DND-41 (cell line): Measurements from ENCODE around the gene VCAM1.

Source experiments
- ATAC-seq: fragments of 200-7000 bp; cut with Tn5 transposase; 3 replicates; pipeline ENCODE4 v1.9.1; 2021; ENCODE audit warnings: low read depth; ENCODE audit not compliant: insufficient read depth
- DNase-seq: peaks from one replicate; pipeline ENCODE4 v3.0.0-alpha.2; 2020
- H2AFZ ChIP-seq: 2 replicates; pipeline ENCODE4 v1.6.0; 2012; ENCODE audit warnings: low read depth, low read length
- H3K27ac ChIP-seq: 2 replicates; pipeline ENCODE4 v1.5.1; 2012; ENCODE audit warnings: low read length, inconsistent platforms
- H3K27me3 ChIP-seq: fragments of 200-600 bp; sonication (generic); 2 replicates; pipeline ENCODE4 v1.6.0; 2012; ENCODE audit warnings: low read length, mild to moderate bottlenecking, inconsistent platforms; ENCODE audit not compliant: insufficient read depth, poor library complexity
- H3K36me3 ChIP-seq: 2 replicates; pipeline ENCODE4 v1.5.1; 2012; ENCODE audit warnings: low read length, inconsistent platforms; ENCODE audit not compliant: insufficient read depth
- H3K4me1 ChIP-seq: 2 replicates; pipeline ENCODE4 v1.5.1; 2012; ENCODE audit warnings: mild to moderate bottlenecking, low read length; ENCODE audit not compliant: insufficient read depth
- H3K4me2 ChIP-seq: 2 replicates; pipeline ENCODE4 v1.6.0; 2012; ENCODE audit warnings: mild to moderate bottlenecking, moderate library complexity, low read length, inconsistent platforms; ENCODE audit not compliant: insufficient read depth
- H3K4me3 ChIP-seq, 2 experiments: fragments of 200-600 bp in 1 of 2; shearing (Covaris generic) in 1 of 2; 2 replicates each; pipeline ENCODE4 v1.5.1; 2012 to 2016; ENCODE audit warnings: inconsistent platforms in 2 of 2, low read length in 2 of 2, mild to moderate bottlenecking in 2 of 2, low read depth in 1 of 2, moderate library complexity in 1 of 2
- H3K79me2 ChIP-seq: 2 replicates; pipeline ENCODE4 v1.6.0; 2012; ENCODE audit warnings: low read length, inconsistent platforms; ENCODE audit not compliant: insufficient read depth
- H3K9ac ChIP-seq: 2 replicates; pipeline ENCODE4 v1.6.0; 2012; ENCODE audit warnings: low read depth, mild to moderate bottlenecking, inconsistent platforms, low read length, moderate library complexity
- H3K9me3 ChIP-seq: 2 replicates; pipeline ENCODE4 v1.5.1; 2012; ENCODE audit warnings: low read length, moderate library complexity, mild to moderate bottlenecking, inconsistent platforms; ENCODE audit not compliant: insufficient read depth, severe bottlenecking
- H4K20me1 ChIP-seq: 2 replicates; pipeline ENCODE4 v1.6.0; 2012; ENCODE audit warnings: low read length; ENCODE audit not compliant: insufficient read depth
- EZH2 ChIP-seq: IDR thresholded peaks from 3 replicates; pipeline ENCODE4 v1.6.1; 2012; ENCODE audit warnings: borderline replicate concordance, low read depth, mild to moderate bottlenecking, moderate library complexity, low read length, inconsistent platforms; ENCODE audit not compliant: severe bottlenecking
- TF ChIP-seq, protein P1 (sequence below): IDR thresholded peaks from 2 replicates; pipeline ENCODE4 v1.5.1; 2012; ENCODE audit warnings: borderline replicate concordance, low read length, moderate library complexity, mild to moderate bottlenecking; ENCODE audit not compliant: poor library complexity, severe bottlenecking; ENCODE audit errors: extremely low read depth

Gene VCAM1

DNA sequence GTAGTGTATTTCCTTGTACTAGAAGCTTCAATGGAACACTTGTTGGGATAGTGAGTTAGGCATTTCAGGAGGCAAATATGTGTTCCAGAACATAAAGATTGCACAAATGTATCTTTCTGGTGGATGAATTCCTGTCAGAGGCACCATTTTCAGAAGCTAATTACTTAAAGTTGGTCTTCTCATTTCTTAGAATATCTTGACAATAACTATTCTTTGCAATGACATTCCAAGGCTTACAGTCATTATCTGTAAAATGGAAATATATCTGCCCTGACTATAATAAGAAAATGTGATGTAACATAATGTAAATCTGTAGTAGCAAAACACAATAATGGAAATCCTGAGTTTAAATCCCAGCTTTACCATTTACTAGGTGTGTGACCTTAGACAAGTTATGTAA lies 2.7 kb downstream of the VCAM1 start:
- Histone ChIP-seq H3K4me2 (no peak overlapping the region), H3K79me2 (no peaks in the 10 kb centered on the region), H2AFZ (no peak overlapping the region), H3K27ac (no peak overlapping the region), H3K9ac (no peak overlapping the region), H3K4me3 (no peak overlapping the region), H3K4me1 (no peaks in the 10 kb centered on the region), H3K27me3 (no peaks in the 10 kb centered on the region), H4K20me1 (no peaks in the 10 kb centered on the region), H3K36me3 (no peaks in the 10 kb centered on the region), H3K9me3 (no peaks in the 10 kb centered on the region)
- no peak for ATAC-seq
- DNase-seq, result no peak
- TF ChIP-seq, protein P1, sequence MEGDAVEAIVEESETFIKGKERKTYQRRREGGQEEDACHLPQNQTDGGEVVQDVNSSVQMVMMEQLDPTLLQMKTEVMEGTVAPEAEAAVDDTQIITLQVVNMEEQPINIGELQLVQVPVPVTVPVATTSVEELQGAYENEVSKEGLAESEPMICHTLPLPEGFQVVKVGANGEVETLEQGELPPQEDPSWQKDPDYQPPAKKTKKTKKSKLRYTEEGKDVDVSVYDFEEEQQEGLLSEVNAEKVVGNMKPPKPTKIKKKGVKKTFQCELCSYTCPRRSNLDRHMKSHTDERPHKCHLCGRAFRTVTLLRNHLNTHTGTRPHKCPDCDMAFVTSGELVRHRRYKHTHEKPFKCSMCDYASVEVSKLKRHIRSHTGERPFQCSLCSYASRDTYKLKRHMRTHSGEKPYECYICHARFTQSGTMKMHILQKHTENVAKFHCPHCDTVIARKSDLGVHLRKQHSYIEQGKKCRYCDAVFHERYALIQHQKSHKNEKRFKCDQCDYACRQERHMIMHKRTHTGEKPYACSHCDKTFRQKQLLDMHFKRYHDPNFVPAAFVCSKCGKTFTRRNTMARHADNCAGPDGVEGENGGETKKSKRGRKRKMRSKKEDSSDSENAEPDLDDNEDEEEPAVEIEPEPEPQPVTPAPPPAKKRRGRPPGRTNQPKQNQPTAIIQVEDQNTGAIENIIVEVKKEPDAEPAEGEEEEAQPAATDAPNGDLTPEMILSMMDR, result no peak
- TF ChIP-seq EZH2, result no peak

DNA sequence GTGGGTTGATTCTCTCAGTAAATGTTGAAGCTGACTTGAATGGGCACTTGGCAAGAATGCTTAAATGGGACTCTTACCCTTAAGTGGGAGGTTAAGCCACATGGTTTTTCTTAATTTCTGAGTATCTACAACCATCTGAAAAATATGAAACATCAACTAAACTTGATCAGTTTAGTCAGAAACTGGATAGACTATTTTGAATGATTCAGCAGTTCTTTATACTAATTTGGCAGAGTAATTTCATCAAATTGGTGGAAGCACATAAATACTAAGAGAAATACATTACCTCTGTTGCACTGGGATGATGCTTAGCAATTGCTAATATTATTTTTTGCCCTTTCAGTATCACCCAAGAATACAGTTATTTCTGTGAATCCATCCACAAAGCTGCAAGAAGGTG lies 4.7 kb downstream of the VCAM1 start:
- DNase-seq (no peak), ATAC-seq (no peak)
- H3K36me3 ChIP-seq, result no peaks in the 10 kb centered on the region
- no peak overlapping the region for H3K27ac ChIP-seq
- H3K9me3 ChIP-seq, result no peaks in the 10 kb centered on the region
- no peaks in the 10 kb centered on the region for H4K20me1 ChIP-seq
- TF ChIP-seq, protein P1, result no peak
- no peak for TF ChIP-seq EZH2
- no peaks in the 10 kb centered on the region for H3K4me1 ChIP-seq
- H3K4me3 ChIP-seq, result no peak overlapping the region
- H2AFZ ChIP-seq, result no peak overlapping the region
- no peaks in the 10 kb centered on the region for H3K27me3 ChIP-seq
- no peak overlapping the region for H3K4me2 ChIP-seq
- no peak overlapping the region for H3K9ac ChIP-seq
- H3K79me2 ChIP-seq, result no peaks in the 10 kb centered on the region

DNA sequence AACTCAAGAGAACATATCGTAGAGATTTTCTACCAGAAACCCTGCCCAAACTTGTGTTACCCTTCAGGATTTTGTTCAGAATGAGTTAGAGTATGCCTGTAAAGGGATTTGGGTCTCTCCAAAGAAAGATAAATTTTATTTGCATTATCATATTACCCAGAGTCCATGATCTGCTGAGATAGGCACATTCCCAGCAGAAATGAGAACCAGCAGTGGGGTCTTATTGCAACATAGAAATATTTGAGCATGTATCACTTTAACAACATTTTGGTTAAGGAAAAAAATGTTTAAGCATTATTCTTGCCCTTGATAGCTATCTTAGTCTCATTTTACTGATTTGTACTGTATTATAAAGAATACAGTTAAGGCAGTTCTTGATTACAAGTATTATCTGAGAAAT lies 10.6 kb downstream of the VCAM1 start:
- H3K4me3 ChIP-seq, result no peak overlapping the region
- H2AFZ ChIP-seq, result no peak overlapping the region
- TF ChIP-seq, protein P1, result no peak
- no peak for TF ChIP-seq EZH2
- H3K4me1 ChIP-seq, result no peaks in the 10 kb centered on the region
- H3K27ac ChIP-seq, result no peak overlapping the region
- no peak overlapping the region for H3K4me2 ChIP-seq
- no peaks in the 10 kb centered on the region for H3K36me3 ChIP-seq
- DNase-seq (no peak), ATAC-seq (no peak)
- no peak overlapping the region for H3K9ac ChIP-seq
- no peaks in the 10 kb centered on the region for H3K27me3 ChIP-seq
- H3K9me3 ChIP-seq, result no peaks in the 10 kb centered on the region
- H4K20me1 ChIP-seq, result no peaks in the 10 kb centered on the region
- no peaks in the 10 kb centered on the region for H3K79me2 ChIP-seq

DNA sequence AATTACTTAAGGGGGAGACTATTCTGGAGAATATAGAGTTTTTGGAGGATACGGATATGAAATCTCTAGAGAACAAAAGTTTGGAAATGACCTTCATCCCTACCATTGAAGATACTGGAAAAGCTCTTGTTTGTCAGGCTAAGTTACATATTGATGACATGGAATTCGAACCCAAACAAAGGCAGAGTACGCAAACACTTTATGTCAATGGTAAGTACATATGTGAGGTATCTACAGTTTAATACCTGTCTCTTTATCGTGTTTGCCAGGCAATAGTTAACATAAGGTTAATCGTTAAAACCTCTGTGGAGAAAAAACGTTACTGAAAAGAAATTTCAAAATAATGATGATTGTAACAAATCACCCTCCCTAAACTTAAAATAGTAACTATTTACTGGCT lies 11.8 kb downstream of the VCAM1 start:
- Histone ChIP-seq H2AFZ (no peak overlapping the region), H3K4me1 (no peaks in the 10 kb centered on the region), H4K20me1 (no peaks in the 10 kb centered on the region), H3K4me2 (no peak overlapping the region), H3K27me3 (no peaks in the 10 kb centered on the region), H3K9me3 (no peaks in the 10 kb centered on the region), H3K36me3 (no peaks in the 10 kb centered on the region), H3K9ac (no peak overlapping the region), H3K27ac (no peak overlapping the region), H3K4me3 (no peak overlapping the region), H3K79me2 (no peaks in the 10 kb centered on the region)
- no peak for DNase-seq
- TF ChIP-seq EZH2, result no peak
- ATAC-seq, result no peak
